Endothelial cell (in vitro differentiated cells): ENCODE data around the gene REPS2. TPM values are rescaled to one million over a fixed set of nuclear protein-coding genes. Genes with fewer than 3 reads are reported as not detected.

ENCODE experiments used
- DNase-seq: peaks from one replicate; pipeline ENCODE4 v3.0.0; 2021; ENCODE audit warnings: low spot score
- H3K27ac Mint-ChIP-seq: one replicate; pipeline ENCODE4 v1.8.0; 2021; ENCODE audit warnings: mixed read lengths, inconsistent platforms; ENCODE audit not compliant: unreplicated experiment
- H3K27me3 Mint-ChIP-seq: one replicate; pipeline ENCODE4 v1.8.0; 2021; ENCODE audit warnings: mild to moderate bottlenecking, moderate library complexity, mixed read lengths, inconsistent platforms; ENCODE audit not compliant: unreplicated experiment
- H3K36me3 Mint-ChIP-seq: one replicate; pipeline ENCODE4 v1.8.0; 2021; ENCODE audit warnings: mild to moderate bottlenecking, low read depth, mixed read lengths, inconsistent platforms; ENCODE audit not compliant: unreplicated experiment
- H3K4me1 Mint-ChIP-seq: one replicate; pipeline ENCODE4 v1.8.0; 2021; ENCODE audit warnings: mild to moderate bottlenecking, mixed read lengths, inconsistent platforms; ENCODE audit not compliant: unreplicated experiment
- H3K4me3 Mint-ChIP-seq: one replicate; pipeline ENCODE4 v1.8.0; 2021; ENCODE audit warnings: mild to moderate bottlenecking, mixed read lengths, inconsistent platforms; ENCODE audit not compliant: unreplicated experiment
- H3K9me3 Mint-ChIP-seq: one replicate; pipeline ENCODE4 v1.8.0; 2021; ENCODE audit warnings: mixed read lengths, inconsistent platforms; ENCODE audit not compliant: unreplicated experiment
- total RNA-seq: library from RNA; stranded (reverse); fragmentation: NEBNext Ultra II Directional; extraction: Animal tissue kit (Norgen Biotek cat#: 25700); gene quantifications from one replicate; pipeline ENCODE4 v1.2.1, GENCODE V29; 2021; ENCODE audit not compliant: unreplicated experiment
- TF ChIP-seq, protein P1 (sequence below): fragments of 200-600 bp; sonication (generic); IDR thresholded peaks from one replicate; pipeline ENCODE4 v1.5.0; 2021; ENCODE audit warnings: antibody characterized with exemption; ENCODE audit not compliant: unreplicated experiment

REPS2 gene
- total RNA-seq, 1 donor from 2014 or later = 10.6 TPM

- no peaks in the 10 kb centered on the region for H3K36me3 Mint-ChIP-seq
- no peak overlapping the region for H3K4me3 Mint-ChIP-seq
- H3K27ac Mint-ChIP-seq = no peak overlapping the region
- DNase-seq = no peak
- H3K27me3 Mint-ChIP-seq = no peaks in the 10 kb centered on the region
- H3K4me1 Mint-ChIP-seq = no peaks in the 10 kb centered on the region
- TF ChIP-seq, protein P1, sequence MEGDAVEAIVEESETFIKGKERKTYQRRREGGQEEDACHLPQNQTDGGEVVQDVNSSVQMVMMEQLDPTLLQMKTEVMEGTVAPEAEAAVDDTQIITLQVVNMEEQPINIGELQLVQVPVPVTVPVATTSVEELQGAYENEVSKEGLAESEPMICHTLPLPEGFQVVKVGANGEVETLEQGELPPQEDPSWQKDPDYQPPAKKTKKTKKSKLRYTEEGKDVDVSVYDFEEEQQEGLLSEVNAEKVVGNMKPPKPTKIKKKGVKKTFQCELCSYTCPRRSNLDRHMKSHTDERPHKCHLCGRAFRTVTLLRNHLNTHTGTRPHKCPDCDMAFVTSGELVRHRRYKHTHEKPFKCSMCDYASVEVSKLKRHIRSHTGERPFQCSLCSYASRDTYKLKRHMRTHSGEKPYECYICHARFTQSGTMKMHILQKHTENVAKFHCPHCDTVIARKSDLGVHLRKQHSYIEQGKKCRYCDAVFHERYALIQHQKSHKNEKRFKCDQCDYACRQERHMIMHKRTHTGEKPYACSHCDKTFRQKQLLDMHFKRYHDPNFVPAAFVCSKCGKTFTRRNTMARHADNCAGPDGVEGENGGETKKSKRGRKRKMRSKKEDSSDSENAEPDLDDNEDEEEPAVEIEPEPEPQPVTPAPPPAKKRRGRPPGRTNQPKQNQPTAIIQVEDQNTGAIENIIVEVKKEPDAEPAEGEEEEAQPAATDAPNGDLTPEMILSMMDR = no peak
- H3K9me3 Mint-ChIP-seq = no peaks in the 10 kb centered on the region
Measured at GRCh38 chrX:17154001-17154400, 207.5 kb downstream of the REPS2 start.

DNA sequence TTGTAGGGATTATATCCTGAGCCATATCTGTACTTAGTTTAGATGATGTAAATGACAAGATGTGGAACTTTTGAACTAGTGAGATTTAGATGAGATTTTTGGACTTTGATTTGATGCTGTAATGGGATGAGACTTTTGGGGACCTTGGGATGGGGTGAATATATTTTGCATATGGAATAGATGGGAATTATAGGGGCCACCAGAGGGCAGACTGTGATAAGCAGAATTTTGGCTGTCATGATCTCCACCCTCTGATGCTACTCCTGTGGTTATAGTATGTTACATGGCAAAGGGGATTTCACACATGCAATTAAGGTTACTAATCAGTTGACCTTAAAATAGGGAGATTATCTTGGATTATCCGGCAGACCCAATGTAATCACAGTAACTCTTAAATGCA is 214.5 kb downstream of the REPS2 start:
- TF ChIP-seq, protein P1 = no peak
- Mint-ChIP-seq H3K36me3 (no peaks in the 10 kb centered on the region), H3K4me1 (no peaks in the 10 kb centered on the region), H3K9me3 (no peaks in the 10 kb centered on the region), H3K27me3 (no peaks in the 10 kb centered on the region), H3K4me3 (no peak overlapping the region), H3K27ac (no peak overlapping the region)
- DNase-seq = no peak

DNA sequence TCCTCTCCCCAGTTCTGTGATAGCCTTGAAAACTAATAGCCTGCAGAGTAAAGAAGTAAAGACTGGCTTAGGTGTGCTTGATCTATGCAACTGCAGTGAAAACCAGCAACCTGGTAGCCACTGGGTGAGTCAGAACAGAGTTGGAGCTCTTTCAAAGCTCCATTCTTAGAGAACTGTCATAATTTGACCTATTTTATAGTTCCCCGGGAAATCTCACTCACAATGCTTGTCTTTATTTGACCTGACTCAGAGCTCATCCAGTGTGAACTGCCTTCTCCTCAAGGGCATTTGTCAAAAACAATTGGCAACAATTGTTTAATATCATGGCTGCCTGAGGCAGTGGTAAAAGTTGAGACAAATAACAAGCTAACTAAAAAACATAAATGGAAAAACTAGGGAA is 215.5 kb downstream of the REPS2 start:
- H3K27me3 Mint-ChIP-seq = no peaks in the 10 kb centered on the region
- TF ChIP-seq, protein P1 = no peak
- H3K9me3 Mint-ChIP-seq = no peaks in the 10 kb centered on the region
- H3K4me3 Mint-ChIP-seq = no peak overlapping the region
- H3K27ac Mint-ChIP-seq = no peak overlapping the region
- H3K4me1 Mint-ChIP-seq = no peaks in the 10 kb centered on the region
- no peak for DNase-seq
- no peaks in the 10 kb centered on the region for H3K36me3 Mint-ChIP-seq

DNA sequence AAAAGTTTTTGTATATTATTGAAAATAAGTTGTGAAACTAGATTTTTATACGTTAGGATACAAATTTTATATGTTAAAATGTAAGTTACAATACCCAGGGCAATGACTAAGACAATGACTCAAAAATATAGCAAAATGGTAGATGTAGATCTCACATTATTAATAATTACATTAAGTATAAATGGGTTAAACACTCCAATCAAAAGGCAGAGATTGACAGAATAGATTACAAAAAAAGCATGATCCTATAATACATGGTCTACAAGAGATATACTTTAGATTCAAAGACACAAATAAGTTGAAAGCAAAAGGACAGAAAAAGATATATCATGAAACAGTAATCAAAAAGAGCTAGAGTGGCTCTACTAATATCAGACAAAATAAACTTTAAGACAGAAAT is 217.6 kb downstream of the REPS2 start:
- TF ChIP-seq, protein P1 = no peak
- DNase-seq = no peak
- Mint-ChIP-seq H3K4me3 (no peak overlapping the region), H3K27me3 (no peaks in the 10 kb centered on the region), H3K36me3 (no peaks in the 10 kb centered on the region), H3K9me3 (no peaks in the 10 kb centered on the region), H3K27ac (no peak overlapping the region), H3K4me1 (no peaks in the 10 kb centered on the region)

- Mint-ChIP-seq H3K27ac (no peak overlapping the region), H3K4me1 (no peaks in the 10 kb centered on the region), H3K4me3 (no peak overlapping the region), H3K36me3 (no peaks in the 10 kb centered on the region), H3K9me3 (no peaks in the 10 kb centered on the region), H3K27me3 (no peaks in the 10 kb centered on the region)
- TF ChIP-seq, protein P1 = no peak
- DNase-seq = no peak
Measured at GRCh38 chrX:17164941-17165340, 218.5 kb downstream of the REPS2 start.
